Measurements from ENCODE around the gene NEDD4L. TPM values are rescaled to one million over a fixed set of nuclear protein-coding genes. Genes with fewer than 3 reads are reported as not detected.

Gene NEDD4L
- total RNA-seq, 1 experiment from 2014 or later = 57.4 TPM

DNA sequence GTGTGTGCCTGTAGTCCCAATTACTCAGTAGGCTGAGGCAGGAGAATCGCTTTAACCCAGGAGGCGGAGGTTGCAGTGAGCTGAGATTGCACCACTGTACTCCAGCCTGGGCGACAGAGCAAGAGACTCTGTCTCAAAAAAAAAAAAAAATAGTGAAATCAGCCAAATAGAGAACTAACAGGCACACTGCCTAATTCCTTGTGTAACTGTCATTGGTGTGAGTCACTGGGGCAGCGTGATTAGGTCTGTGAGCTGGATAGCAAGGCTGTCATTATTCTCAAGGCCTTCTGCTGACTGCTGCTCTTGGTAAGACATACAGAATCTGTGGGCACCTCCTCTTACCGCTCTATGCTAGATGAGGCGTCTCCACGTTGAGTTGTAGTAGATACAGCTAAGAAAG is 270.3 kb downstream of the NEDD4L start:
- no peaks in the 10 kb centered on the region for H3K27me3 ChIP-seq (ENCODE audit: insufficient read depth, low read depth)
- H3K79me2 ChIP-seq (ENCODE audit: low read depth) = peaks cover 91% of the 10 kb centered on the region
- no peak overlapping the region for H2AFZ ChIP-seq
- peaks cover 46% of the 10 kb centered on the region for H4K20me1 ChIP-seq (ENCODE audit: insufficient read depth)
- CTCF ChIA-PET = interaction anchor here (0.6 kb wide), 2 partner anchors 87 to 556 kb away, joined by 3 to 13 read pairs; no protein-coding TSS in a partner anchor
- peak overlapping the region; percentile 17 for H3K4me2 ChIP-seq
- POLR2A ChIA-PET (ENCODE audit: unreplicated experiment) = interaction anchor here (0.6 to 0.7 kb wide), 4 partner anchors 28 to 293 kb away, joined by 3 to 14 read pairs (median 8); no protein-coding TSS in a partner anchor
- H3K9me3 ChIP-seq (ENCODE audit: insufficient read depth, low read depth) = no peaks in the 10 kb centered on the region
- DNase-seq = peak; percentile 31 to 82
- intact Hi-C loops (cut with micrococcal nuclease; ENCODE audit: unreplicated experiment) = loop anchor here (2.0 to 5.0 kb wide), 2 partner anchors 45 to 92 kb away; no protein-coding TSS in a partner anchor
- no peak overlapping the region for H3K4me3 ChIP-seq
- H3K4me1 ChIP-seq (replicated peaks; ENCODE audit: insufficient read depth) = peaks cover 49% of the 10 kb centered on the region
- H3K36me3 ChIP-seq (ENCODE audit: low read depth) = peaks cover 13% of the 10 kb centered on the region; the same call in 1 of the 2 replicates
- H3K9me2 ChIP-seq (ENCODE audit: insufficient read depth) = no peaks in the 10 kb centered on the region
- no TSS peak for BruUV-seq (replicated peaks)
- no peak for TF ChIP-seq CTCF (conservative IDR thresholded peaks at IDR 0.05)
- no peak for TF ChIP-seq EZH2 (IDR thresholded peaks at IDR 0.05; ENCODE audit: low read depth)
- peaks cover 38% of the 10 kb centered on the region for H3F3A ChIP-seq (ENCODE audit: insufficient read depth, low read depth)
- H3K27ac ChIP-seq = peak overlapping the region; percentile 45

- DNase-seq = no peak
- TF ChIP-seq CTCF (conservative IDR thresholded peaks at IDR 0.05) (no peak), EZH2 (IDR thresholded peaks at IDR 0.05; ENCODE audit: low read depth) (no peak)
- POLR2A ChIA-PET (ENCODE audit: unreplicated experiment) = interaction anchor here (0.6 kb wide), 1 partner anchor 133 kb away, joined by 3 read pairs; no protein-coding TSS in a partner anchor
- intact Hi-C loops (cut with micrococcal nuclease; ENCODE audit: unreplicated experiment) = loop anchor here (2.0 kb wide), 1 partner anchor 46 kb away; no protein-coding TSS in a partner anchor
- Histone ChIP-seq H2AFZ (no peak overlapping the region), H3K4me1 (replicated peaks; ENCODE audit: insufficient read depth) (peaks cover 42% of the 10 kb centered on the region), H4K20me1 (ENCODE audit: insufficient read depth) (peaks cover 44% of the 10 kb centered on the region), H3K9me3 (ENCODE audit: insufficient read depth, low read depth) (no peaks in the 10 kb centered on the region), H3K27me3 (ENCODE audit: insufficient read depth, low read depth) (no peaks in the 10 kb centered on the region), H3K36me3 (ENCODE audit: low read depth) (peaks cover 13% of the 10 kb centered on the region; the same call in 1 of the 2 replicates), H3F3A (ENCODE audit: insufficient read depth, low read depth) (peaks cover 33% of the 10 kb centered on the region), H3K27ac (peak overlapping the region; percentile 30), H3K4me2 (no peak overlapping the region), H3K9me2 (ENCODE audit: insufficient read depth) (no peaks in the 10 kb centered on the region), H3K79me2 (ENCODE audit: low read depth) (peaks cover 92% of the 10 kb centered on the region), H3K4me3 (no peak overlapping the region)
- CTCF ChIA-PET = no interaction called here
- no TSS peak for BruUV-seq (replicated peaks)
Observed at GRCh38 chr18:58315041-58315440, 271.0 kb downstream of the NEDD4L start.

DNA sequence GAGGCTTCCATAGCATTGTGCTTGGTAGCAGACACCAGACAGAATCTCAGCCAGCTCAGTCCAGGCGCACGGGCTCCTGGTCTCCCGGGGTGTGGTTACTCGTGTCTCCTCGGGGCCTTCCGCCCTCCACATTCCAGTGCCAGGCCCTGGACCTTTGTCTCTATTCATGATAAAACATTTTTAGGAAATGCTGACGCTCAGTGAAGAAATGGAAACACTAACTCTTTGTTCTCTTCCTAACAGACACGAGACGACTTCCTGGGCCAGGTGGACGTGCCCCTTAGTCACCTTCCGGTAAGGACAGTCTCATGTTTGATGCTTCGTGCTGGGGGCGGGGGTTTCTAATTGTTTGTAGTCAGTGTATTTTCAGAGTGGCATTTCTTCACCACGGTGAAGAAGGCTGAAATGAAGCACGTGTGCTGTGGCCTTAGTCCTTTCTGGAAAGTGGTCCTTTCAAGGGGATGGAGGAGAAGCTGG is 271.8 kb downstream of the NEDD4L start:
- H3K27me3 ChIP-seq (ENCODE audit: insufficient read depth, low read depth) = no peaks in the 10 kb centered on the region
- peaks cover 42% of the 10 kb centered on the region for H4K20me1 ChIP-seq (ENCODE audit: insufficient read depth)
- H3K36me3 ChIP-seq (ENCODE audit: low read depth) = peaks cover 13% of the 10 kb centered on the region; the same call in 1 of the 2 replicates
- intact Hi-C loops (cut with micrococcal nuclease; ENCODE audit: unreplicated experiment) = loop anchor here (2.0 kb wide), 1 partner anchor 47 kb away; no protein-coding TSS in a partner anchor
- TF ChIP-seq CTCF (conservative IDR thresholded peaks at IDR 0.05) (no peak), EZH2 (IDR thresholded peaks at IDR 0.05; ENCODE audit: low read depth) (no peak)
- no TSS peak for BruUV-seq (replicated peaks)
- H3K27ac ChIP-seq = peak overlapping the region; percentile 30
- ChIA-PET POLR2A (ENCODE audit: unreplicated experiment) (no interaction called here), CTCF (no interaction called here)
- peaks cover 34% of the 10 kb centered on the region for H3F3A ChIP-seq (ENCODE audit: insufficient read depth, low read depth)
- DNase-seq = peak; percentile 37 to 52
- peaks cover 35% of the 10 kb centered on the region for H3K4me1 ChIP-seq (replicated peaks; ENCODE audit: insufficient read depth)
- H3K79me2 ChIP-seq (ENCODE audit: low read depth) = peaks cover 98% of the 10 kb centered on the region
- H2AFZ ChIP-seq = no peak overlapping the region
- no peak overlapping the region for H3K4me2 ChIP-seq
- no peaks in the 10 kb centered on the region for H3K9me2 ChIP-seq (ENCODE audit: insufficient read depth)
- H3K4me3 ChIP-seq = no peak overlapping the region
- H3K9me3 ChIP-seq (ENCODE audit: insufficient read depth, low read depth) = no peaks in the 10 kb centered on the region

Measured in PC-9 (cell line).